PC-9 (cell line): ENCODE data around the gene RNF183.

Source experiments
- EZH2 ChIP-seq: fragments of 200-600 bp; sonication (generic); IDR thresholded peaks from 2 replicates; pipeline ENCODE4 v1.8.0; 2017; ENCODE audit warnings: antibody characterized with exemption, low read depth
- TF ChIP-seq, protein P1 (sequence below): fragments of 200-600 bp; sonication (generic); conservative IDR thresholded peaks from 2 replicates; pipeline ENCODE4 v1.6.1; 2017; ENCODE audit warnings: mixed run types, antibody characterized with exemption, mild to moderate bottlenecking, moderate library complexity

DNA sequence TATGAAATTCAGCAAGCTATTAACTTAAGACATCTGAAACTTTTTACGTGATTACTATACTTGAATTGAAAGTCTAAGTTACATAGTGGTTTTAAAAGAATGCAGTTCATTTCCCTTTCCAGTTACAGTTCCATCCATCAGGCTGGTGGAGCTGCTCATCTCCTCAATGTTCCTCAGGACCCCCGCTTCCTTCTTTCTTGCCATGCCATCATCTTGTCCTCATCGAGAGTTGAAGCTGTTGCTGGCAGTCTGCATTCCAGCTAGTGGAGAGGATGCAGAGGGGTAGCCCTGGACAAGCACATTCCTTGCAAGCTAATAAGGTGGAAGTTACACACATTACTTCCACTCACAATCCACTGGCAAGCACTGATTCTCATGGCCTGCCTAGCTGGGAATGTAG lies 8.8 kb upstream of the RNF183 start:
- TF ChIP-seq, protein P1, sequence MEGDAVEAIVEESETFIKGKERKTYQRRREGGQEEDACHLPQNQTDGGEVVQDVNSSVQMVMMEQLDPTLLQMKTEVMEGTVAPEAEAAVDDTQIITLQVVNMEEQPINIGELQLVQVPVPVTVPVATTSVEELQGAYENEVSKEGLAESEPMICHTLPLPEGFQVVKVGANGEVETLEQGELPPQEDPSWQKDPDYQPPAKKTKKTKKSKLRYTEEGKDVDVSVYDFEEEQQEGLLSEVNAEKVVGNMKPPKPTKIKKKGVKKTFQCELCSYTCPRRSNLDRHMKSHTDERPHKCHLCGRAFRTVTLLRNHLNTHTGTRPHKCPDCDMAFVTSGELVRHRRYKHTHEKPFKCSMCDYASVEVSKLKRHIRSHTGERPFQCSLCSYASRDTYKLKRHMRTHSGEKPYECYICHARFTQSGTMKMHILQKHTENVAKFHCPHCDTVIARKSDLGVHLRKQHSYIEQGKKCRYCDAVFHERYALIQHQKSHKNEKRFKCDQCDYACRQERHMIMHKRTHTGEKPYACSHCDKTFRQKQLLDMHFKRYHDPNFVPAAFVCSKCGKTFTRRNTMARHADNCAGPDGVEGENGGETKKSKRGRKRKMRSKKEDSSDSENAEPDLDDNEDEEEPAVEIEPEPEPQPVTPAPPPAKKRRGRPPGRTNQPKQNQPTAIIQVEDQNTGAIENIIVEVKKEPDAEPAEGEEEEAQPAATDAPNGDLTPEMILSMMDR, result no peak
- no peak for TF ChIP-seq EZH2
